CD4-positive, alpha-beta T cell treated with Interferon gamma for 1 hour (primary cell): ENCODE results near the gene XPNPEP1.

Experiments
- DNase-seq: peaks from one replicate; pipeline ENCODE4 v3.0.0-alpha.2; 2020

XPNPEP1 gene

DNA sequence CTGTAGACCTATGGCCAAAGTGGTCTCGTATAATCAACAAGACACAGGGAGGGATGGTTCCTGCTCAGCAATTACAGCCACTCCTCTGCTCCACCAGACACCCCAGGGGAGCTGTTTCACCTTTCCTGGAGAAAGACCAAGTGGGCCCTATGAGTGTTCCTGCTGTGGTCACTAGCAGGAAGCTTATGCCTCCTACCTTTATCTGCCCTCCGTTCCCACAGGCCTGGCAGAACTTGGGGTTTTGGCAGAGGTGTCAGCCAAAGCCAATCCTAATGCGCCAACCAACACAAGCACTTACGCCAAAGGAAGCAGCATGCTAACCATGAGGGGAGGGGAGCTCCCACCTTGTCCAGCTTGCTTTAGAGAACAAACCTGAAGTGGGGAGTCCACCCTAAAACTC, 31.2 kb downstream of the XPNPEP1 start:
- DNase-seq: no peak

DNA sequence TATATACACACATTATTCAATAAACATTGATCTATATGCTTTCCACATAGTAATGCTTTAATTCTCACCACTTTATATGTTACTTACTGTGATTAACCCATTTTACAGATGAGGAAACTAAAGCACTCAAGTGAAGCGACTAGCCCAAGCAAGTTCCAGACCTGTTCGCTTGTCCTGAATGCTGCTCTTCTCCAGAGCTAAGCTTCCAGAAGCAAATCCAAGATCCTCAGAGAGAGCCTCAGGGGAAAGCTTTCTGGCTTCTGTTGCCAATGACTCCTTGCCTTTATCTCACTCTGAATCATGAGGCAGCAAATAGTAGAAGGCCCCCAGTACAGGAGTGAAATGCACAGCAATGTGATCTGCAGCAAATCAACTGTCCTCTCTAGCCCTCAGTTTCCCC, 32.2 kb downstream of the XPNPEP1 start:
- no peak for DNase-seq

DNA sequence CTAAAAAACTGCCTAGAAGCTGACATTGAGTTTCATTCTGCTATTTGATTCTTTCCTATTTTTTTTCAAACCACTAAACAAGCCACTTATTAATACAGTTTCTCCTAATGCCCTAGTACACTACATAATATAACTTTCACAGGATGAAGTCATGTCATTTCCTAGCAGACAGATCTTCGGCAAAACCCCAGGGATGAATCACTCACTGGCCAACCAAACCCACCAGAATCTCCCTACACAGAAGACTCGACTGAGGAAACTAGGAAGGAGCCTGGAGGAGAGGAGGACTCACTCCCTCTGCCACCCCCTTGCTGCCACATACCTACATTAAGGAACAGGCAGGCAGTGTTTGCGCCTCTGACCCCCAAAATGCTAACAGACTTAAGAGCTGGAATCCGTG, 33.4 kb downstream of the XPNPEP1 start:
- DNase-seq: no peak

DNA sequence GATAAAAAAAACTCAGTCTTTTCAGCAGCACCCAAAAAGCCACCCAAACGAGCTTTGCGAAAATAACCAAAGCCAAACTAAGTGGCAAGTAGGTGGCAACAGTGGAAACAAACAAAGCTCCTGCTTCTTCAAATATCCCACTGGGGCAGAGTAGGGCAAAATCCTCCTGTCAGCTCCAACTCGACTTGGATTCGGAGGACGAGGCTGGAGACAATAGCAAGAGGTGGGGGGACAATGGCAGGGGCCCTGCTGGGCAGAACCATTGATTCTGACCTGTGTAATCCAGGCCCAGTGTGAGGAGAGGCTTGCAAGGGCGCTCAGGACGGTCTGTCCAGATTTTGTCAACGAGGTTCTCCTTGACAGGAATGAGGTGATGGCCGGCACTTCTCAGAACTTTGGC, 35.5 kb downstream of the XPNPEP1 start:
- DNase-seq: no peak

DNA sequence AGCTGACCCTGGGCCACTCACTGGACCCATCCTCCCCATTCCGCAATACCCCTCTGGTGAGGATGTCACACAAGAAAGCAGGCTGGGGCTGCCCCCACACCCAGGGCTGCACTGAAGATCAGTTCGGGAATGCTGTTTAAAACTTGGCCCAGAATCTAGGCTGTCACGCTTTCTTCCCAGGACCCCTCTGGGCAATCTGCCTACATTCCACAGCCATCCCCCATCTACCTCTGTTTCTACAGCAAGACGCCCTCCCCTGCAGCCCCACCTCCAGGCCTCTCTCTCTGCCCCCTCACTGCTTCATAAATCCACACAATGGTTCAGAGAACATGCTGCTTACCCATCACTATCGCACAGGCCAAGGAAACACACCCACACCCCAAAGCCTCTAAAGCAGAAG, 36.1 kb downstream of the XPNPEP1 start:
- DNase-seq: no peak

DNA sequence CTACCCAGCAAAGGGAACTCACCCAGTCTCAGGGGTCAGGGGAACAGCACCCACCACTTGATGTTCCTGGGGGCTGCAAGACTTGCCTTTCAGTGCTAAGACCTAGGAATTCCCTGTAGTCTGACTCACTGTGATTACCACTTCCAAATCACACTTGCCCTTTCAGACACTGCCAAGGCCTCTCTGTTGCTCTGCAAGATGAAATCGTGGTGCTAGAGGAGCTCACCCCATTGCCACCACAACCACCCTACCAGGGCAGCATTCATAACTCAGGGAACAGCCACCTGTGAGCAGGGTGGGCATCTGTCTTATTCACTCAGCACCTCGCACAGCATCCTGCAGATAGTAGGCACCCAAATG, 36.5 kb downstream of the XPNPEP1 start:
- DNase-seq: no peak

DNA sequence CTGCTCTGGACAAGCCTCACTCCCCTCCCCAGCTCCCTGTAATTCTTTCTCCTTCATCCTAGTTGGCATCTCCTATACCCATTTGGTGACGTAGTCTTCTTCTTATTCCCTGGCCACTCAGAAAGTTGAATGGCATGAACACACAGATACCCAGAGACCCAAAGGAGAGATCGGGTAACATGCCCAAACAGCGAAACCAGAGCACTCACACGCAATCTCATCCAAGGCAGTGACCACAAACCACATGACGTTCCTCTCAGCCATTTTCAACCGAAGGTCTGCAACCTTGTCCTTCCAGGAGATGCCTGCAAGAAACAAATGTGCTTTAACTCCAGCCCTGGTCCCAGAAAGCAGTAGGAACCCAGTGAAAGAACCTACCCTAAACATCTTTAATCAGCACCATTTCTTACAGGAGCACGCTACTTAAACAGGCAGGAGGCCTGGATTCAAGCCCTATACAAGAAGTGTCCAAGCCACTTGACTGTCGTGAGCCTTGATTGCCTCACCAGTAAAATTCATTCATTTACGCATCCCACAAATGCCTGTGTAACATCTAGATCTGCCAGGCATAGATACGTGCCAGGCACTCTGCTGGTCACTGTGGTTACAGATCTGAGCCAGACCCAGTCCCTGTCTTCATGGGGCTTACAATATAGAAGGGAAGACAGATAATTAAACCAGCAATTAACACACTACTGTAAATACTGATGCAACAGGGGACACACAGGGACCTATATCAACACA, 37.1 kb downstream of the XPNPEP1 start:
- DNase-seq: no peak

DNA sequence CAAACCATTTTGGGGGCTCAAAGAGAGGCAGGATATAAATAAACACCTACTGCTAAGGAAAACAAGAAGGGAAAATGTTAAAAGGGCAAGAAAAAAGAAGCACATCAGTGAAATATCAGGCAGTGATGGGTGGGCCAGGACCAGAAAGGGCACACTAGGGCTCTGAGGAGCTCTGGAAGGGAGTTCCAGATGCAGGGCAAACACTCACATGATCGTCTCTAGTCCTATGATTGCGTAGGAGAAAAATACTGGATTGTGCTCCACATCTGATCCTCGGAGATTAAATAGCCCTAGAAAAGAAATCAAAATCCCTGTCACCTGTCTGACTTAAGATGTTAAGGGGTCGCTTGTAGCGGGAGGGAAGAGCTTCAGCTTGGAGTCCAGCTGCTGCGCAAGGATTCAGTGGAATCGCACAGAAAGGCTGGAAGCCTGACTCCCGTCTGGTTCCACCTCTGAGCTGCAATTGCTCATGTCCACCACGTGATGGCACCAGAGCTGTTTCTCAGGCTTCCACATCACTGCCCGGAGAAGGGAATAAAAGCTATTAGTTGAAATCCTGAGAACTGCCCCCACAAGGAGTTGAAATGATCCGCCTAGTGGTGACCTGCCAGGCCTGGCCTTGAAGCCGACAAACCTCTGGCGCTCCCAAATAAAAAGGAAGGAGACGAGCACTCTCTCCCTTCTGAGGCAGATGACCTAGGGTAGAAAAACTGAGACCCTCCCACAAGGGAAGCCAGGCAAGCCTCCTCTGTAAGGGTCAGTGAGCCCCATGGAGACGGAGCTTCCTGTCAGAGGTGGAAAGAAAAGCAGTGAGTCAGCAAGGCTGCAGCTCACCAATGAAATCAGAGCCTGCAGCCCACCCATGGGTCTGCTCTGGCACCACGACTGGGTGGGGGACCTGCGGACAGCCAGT, 39.2 kb downstream of the XPNPEP1 start:
- DNase-seq: peak; percentile 60

DNA sequence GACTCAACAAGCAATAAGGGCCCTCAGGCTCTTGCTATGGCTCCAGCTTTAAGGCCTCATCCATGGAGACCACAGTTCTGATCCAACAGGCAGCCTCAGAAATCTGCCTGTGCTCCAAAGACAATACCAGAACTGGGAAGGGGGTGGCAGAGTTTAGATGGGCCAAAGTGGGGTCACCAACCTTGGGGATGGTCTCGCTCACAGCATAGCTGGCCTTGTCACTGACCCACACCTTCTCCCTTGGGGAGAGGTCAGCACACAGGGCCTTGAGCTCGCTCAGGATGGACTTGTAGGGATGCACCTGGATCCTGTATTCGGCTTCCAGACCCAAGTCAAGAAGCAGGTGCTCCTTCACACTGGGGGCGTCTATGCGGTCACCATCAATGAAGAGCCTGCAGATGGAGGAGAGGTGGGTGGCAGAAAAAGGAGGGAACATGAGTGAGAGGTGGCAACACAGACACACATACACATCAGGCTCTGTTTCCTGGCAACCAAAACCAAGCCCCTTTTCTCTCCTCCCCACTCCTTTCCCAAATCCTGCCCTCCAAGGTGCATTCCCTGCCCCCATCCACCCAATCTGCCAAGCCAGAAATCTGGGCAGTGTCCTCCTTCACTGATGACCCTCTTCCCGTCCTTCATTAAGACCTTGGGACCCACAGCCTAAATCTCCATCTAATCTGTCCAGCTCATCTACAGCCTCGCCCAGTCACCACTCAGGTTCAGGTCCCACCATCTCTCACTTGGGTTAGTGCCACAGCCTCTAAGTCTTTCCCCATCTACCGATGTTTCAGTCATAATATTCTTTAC, 40.9 kb downstream of the XPNPEP1 start:
- no peak for DNase-seq

DNA sequence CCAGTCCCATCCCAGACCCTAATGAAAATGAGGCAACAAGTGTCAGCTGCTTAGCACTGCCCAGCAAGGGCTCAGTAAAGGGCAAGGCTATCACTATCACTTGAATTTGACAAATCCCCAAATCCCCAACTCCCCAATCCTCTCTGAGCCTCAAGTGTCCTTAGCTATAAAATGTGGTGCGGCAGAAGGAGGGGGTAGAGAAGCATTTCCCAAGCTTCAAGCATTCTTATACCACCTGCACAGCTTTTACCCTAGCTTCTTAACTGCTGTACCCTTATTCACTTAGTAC, 41.6 kb downstream of the XPNPEP1 start:
- no peak for DNase-seq

DNA sequence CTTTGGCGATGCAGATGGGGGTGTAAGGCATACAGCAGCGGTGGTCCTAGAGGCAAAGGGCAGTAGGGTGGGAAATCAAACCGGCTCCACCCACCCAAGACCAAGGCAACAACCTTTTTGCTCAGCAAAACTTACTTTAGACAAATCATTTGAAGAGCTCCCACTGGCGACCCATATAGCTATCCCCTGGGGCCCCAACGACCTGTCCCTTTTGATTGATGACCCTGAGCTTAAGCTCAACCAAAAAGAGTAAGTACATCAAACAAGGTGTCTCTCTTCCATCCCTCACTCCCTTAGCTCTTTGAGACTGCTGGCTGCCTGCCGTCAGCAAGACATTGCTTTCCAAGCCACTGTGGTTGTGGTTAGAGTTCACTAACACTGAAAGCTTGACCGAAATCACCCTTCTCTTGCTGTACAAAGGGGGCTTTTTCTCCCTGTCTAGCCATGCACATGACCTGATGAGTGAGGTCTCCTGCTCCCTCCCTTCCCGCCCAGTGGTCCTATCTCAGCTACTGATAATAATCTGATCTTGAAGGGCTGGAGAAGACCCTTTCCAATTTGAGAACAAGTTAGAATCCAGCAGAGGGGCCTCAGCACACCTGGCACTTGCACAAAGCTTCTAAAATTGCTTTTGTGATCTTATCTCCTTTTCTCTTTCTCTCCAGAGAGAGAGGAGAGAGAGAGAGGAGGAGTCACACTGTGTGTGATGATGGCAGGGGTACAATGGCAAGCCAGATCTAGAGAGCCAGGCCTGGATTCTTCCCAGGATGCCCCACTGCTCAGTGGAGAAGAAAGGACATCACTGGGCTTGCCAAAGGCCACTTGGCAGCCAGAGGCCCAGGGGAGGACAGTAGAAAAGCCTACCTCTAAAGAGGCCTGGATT, 42.2 kb downstream of the XPNPEP1 start:
- no peak for DNase-seq

DNA sequence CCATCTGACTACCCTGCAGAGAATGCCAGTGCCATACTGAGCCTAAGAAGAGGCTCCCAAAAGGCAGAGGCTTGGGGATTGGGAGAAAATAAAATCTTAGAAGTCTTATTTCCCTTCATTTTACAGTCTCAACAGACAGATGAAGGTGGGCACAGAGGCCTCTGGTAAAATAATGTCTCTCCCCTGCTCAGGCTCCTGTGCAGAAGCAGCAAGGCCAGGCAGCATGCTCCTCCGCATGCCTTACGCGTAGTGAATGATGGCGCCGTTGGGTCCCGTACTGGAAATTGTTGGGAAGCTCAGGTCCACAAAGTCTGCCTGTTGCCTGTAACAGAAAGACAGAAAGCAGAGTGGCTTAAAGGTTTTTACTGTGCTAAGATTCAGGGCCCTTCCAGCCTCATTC, 45.8 kb downstream of the XPNPEP1 start:
- no peak for DNase-seq

DNA sequence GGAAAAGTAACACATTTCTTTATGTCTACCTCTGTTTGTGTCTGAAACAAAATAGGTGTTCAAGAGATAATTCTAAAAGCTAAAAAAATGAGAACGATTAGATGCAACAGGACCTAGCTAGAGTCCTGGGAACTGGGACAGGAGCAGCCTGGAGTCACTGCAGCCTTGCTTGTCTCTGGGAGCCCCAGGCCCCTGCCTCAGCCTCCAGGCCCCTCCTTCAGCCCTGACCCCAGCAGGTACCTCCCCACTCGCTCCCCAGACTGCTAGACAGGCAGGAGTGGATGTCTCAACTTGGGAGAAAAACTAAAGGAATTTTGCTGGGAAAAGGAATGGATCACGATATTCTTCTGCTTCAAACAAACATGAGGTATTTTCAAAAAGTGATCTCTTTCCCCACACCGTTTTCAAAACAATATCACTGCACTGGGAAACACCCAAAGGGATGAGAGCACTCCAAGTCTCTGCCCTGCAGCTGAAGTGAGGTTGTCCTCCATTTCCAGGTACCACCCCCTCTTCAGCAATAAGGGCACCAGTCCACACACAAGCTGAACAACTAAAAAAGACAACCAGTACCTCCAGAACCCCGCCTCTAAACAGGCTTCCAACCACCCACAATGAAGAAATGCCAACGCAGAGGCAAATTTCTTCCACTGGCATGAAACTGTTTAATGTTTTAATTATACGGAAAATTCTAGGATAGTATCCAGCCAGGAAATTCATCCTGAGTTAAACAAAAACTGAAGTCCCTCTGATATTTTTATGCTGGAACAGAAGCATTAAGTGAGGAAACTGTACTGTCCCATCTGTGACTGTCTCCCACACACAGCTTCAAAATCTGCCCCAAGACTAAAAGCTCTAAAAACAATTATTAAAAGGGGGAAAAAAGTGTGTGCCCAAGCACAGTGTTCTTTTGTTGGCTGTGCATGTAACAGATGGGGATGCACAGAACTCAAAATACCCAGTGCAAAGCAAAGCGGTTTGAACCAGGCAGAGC, 47.2 kb downstream of the XPNPEP1 start:
- DNase-seq: no peak

DNA sequence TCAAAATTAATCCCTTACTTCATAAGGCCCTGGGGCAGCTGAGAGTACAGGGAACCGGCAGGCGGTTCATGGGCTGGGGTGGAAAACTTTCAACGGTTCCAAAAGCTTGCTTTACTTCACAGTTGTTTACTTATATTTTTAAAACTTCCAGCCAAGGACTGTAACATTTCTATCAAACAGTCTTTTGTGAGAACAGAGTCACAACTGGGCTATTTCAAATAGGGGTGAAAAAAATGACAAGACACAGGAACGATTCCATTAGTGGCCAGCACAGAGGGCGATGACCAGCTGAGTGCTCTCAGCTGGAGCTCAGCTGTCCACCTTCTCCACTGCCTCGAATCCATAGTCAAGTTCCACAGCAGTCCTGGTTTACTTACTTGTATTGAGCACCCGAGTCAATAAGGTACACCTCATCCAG, 48.2 kb downstream of the XPNPEP1 start:
- DNase-seq: no peak

DNA sequence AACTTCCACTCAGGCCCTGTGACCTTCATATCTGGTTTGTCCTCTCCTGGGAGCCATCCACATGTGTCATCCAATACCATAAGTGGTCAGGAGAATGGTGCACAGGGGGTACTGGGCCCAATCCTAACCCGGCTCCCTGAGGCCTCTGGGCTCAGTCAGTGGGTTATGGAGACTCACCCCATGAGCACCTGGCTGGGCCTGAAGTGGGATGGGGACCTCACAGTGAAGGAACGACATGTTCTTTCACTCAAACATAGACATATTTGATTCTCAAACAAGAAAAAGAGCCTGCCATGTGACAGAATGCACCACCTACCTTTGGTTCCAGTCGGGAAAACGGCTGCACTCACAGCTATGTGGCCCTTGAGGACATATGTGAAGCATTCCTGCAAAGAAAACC, 51.8 kb downstream of the XPNPEP1 start:
- DNase-seq: no peak

DNA sequence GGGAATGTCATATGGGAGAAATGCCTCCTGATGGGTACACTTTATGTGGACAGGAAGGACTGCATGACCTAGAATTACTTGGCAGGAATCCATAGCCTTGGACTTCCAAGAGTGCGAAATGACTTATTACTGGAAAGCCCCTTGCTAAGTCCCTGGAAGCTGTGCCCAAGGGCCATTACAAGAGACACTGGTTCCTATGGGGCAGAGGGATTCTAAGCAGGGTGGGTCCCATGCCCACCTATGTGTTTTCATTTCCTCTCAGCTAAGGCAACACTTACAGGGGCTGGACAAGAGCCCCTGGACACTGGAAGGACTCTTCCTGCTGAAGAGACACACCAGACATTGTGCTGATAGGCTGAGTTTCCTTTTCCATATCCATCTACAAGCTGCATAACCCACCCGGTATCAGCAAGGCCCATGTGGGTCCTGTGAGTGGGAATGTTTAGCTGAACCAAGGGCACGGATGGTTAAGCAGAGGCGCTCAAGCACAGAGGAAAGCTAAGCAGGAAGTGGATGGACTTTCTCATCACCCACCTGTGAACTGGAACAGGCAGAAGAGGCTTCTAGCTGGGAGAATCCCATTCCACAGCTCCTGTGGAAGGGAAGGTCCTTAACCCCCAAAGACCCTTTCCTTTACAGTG, 56.2 kb downstream of the XPNPEP1 start:
- DNase-seq: no peak

DNA sequence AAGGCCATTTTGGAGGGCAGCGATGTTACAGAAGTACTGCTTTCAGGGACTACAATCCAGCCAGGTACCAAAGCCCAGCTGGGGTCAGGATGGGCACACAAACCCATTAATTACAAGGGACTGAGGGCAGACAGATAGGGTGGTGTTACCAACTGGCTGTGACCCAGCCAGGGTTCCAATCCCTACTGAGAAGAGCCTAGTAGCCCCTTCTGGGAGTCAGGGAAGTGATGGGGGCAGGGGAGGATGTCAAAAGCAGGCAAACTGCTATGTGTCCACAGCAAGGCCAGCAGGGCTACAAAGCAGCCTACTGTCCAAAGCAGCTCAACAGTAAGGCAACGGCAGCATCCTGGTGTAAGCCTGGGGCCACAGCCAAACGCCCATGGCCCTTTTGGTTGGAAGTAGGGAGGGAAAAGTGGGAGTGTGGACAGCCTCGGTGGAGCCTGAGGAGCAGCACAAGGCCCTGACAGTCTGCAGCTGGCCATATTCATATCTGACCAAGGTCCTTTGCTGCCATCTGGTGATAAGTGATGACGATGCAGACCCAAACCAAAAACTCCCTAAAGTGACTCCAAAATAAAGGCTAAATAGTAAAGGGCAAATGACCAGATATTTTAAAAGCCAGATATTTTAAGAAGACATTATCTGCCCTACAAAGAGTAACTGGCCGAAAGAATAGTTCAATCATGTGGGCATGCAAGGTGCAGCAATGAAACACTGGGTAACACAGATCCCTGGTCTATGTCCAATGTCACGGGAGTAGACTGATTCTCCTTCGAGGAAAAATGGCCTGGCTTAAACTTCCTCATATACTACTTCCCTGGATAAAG, 56.9 kb downstream of the XPNPEP1 start:
- no peak for DNase-seq

DNA sequence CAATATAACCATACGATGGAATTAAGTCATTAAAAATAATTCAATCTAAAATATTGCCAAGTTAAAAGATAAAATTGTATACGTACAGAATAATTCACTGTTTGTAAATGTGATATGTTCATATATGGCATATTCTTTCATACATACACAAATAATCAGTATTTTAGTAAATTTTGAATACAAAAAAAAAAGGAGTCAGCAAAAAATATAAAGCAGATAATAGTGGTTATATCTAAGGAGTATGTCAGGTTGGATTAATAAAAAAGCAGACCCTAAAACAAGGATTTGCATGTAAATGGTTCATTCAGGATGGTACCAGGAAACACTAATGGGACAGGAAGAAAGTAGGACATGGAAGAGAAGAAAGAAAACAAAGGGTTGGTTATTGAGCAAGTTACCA, 59.5 kb downstream of the XPNPEP1 start:
- no peak for DNase-seq

DNA sequence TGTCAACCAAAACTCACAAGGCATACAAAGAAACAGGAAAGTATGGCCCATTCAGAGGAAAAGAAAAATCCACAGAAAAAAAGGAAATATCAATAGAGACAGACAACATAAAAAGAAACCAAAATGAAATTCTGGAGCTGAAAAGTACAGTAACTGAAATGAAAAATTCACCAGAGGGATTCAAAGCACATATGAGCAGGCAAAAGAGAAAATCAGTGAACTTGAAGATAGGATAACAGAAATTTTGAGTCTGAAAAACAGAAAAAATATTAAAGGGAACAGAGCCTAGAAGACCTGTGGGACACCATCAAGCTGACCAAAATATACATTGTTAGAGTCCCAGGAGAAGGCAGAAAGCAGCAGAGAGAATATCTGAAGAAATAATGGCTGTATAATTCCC, 60.6 kb downstream of the XPNPEP1 start:
- no peak for DNase-seq

DNA sequence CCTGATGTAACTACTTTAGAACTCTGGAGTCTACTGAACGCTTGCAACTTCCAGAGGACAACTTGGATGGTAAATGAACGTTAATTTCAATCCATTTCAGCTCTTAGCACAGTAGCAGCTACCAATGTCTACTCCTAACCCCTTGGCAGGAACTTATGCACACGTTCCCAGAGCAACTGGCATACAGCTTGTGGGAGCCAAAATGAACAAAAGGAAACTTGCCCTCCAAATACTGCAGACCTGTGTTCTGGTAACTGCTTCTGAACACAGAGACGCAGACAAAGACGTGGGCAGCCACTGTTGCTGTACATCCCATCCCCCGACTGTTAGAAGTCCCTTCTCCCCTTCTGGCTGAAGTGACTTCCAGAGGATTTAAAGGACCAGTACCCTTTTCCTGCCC, 61.3 kb downstream of the XPNPEP1 start:
- no peak for DNase-seq
